HG02938 (cell line): ENCODE measurements around the gene ZNF287.
A peak's percentile ranks its signal among the peaks of the same experiment; 100 is the strongest.
"Not testable (repeated sequence)": the region's sequence is repeated elsewhere in the genome, so short reads cannot be mapped to it uniquely, and the experiment has no call there.

Experiments
- ATAC-seq: cut with Tn5 transposase; IDR thresholded peaks from one replicate; pipeline ENCODE4 v1.9.1; 2021; ENCODE audit warnings: mild to moderate bottlenecking, moderate library complexity; ENCODE audit not compliant: unreplicated experiment

ZNF287 gene

GRCh38 chr17:16568541-16569357, at the start of gene ZNF287:
Gene ZNF287, minus strand, starts transcription at chr17:16569204. Its CDS starts 1,473 bp downstream, at chr17:16567731.
- ATAC-seq, result peak; percentile 90

GRCh38 chr17:16617481-16618060, 48.6 kb upstream of the ZNF287 start:
- no peak for ATAC-seq

GRCh38 chr17:16599537-16599936, 30.5 kb upstream of the ZNF287 start:
- ATAC-seq, result no peak

GRCh38 chr17:16593356-16594102, 24.5 kb upstream of the ZNF287 start:
- no peak for ATAC-seq

- ATAC-seq, result peak; percentile 68
Measured at GRCh38 chr17:16589097-16589969, 20.3 kb upstream of the ZNF287 start.

- no peak for ATAC-seq
Measured at GRCh38 chr17:16585796-16586195, 16.8 kb upstream of the ZNF287 start.

GRCh38 chr17:16584273-16584995, 15.4 kb upstream of the ZNF287 start:
- no peak for ATAC-seq

GRCh38 chr17:16583781-16584180, 14.8 kb upstream of the ZNF287 start:
- ATAC-seq, result no peak

GRCh38 chr17:16573466-16573865, 4.5 kb upstream of the ZNF287 start:
- no peak for ATAC-seq

GRCh38 chr17:16569358-16569712, 331 bp upstream of the ZNF287 start:
- peak; percentile 28 for ATAC-seq

- ATAC-seq, result no peak
Measured at GRCh38 chr17:16552637-16553045, 16.4 kb downstream of the ZNF287 start.

GRCh38 chr17:16551878-16552636, 16.9 kb downstream of the ZNF287 start:
- ATAC-seq, result no peak

GRCh38 chr17:16537130-16537458, 31.9 kb downstream of the ZNF287 start:
- no peak for ATAC-seq

- no peak for ATAC-seq
Measured at GRCh38 chr17:16534236-16534635, 34.8 kb downstream of the ZNF287 start.

- no peak for ATAC-seq
Measured at GRCh38 chr17:16529906-16530305, 39.1 kb downstream of the ZNF287 start.

- no peak for ATAC-seq
Measured at GRCh38 chr17:16527298-16527697, 41.7 kb downstream of the ZNF287 start.

GRCh38 chr17:16525556-16525955, 43.4 kb downstream of the ZNF287 start:
- not testable (repeated sequence) for ATAC-seq

- ATAC-seq, result peak; percentile 77
Measured at GRCh38 chr17:16521070-16521727, 47.8 kb downstream of the ZNF287 start.

- ATAC-seq, result no peak
Measured at GRCh38 chr17:16519021-16519420, 50.0 kb downstream of the ZNF287 start.
